WTC11 (cell line): ENCODE data around the gene ZNF407. TPM values are rescaled to one million over a fixed set of nuclear protein-coding genes. Genes with fewer than 3 reads are reported as not detected.

Source experiments
- ATAC-seq: fragments of 200-7000 bp; cut with Tn5 transposase; 2 replicates; pipeline ENCODE4 v1.10.0; 2021; ENCODE audit warnings: mild to moderate bottlenecking, moderate library complexity
- CTCF ChIA-PET: fragments of 300-600 bp; sonication (Branson Sonifier 250); formaldehyde crosslinking; loops from one replicate; lab custom pipeline; 2021; ENCODE audit warnings: antibody characterized with exemption; lab: Charles Lee
- POLR2A ChIA-PET: fragments of 350-600 bp; sonication (Branson Sonifier 250); formaldehyde crosslinking; loops from one replicate; lab custom pipeline; 2021; ENCODE audit warnings: antibody characterized with exemption; lab: Charles Lee
- DNase-seq: peaks from one replicate; pipeline ENCODE4 v3.0.0; 2021; ENCODE audit warnings: low spot score
- H3K27ac Mint-ChIP-seq: 2 replicates; pipeline ENCODE4 v1.8.0; 2021; ENCODE audit warnings: mixed read lengths
- H3K27me3 Mint-ChIP-seq: 2 replicates; pipeline ENCODE4 v1.8.0; 2021; ENCODE audit warnings: low read depth, mild to moderate bottlenecking, moderate library complexity, mixed read lengths
- H3K36me3 Mint-ChIP-seq: 2 replicates; pipeline ENCODE4 v1.8.0; 2021; ENCODE audit warnings: mixed read lengths
- H3K4me1 Mint-ChIP-seq: 2 replicates; pipeline ENCODE4 v1.8.0; 2022; ENCODE audit warnings: mixed read lengths
- H3K4me3 Mint-ChIP-seq: 2 replicates; pipeline ENCODE4 v1.8.0; 2021; ENCODE audit warnings: mild to moderate bottlenecking, moderate library complexity, mixed read lengths
- H3K9me3 Mint-ChIP-seq: 2 replicates; pipeline ENCODE4 v1.8.0; 2021; ENCODE audit warnings: mixed read lengths
- ATF1 ChIP-seq: sonication (generic); formaldehyde crosslinking; IDR thresholded peaks from 2 replicates; pipeline ENCODE4 v1.8.1; 2023; ENCODE audit warnings: mild to moderate bottlenecking, moderate library complexity, missing genetic modification reagents
- CDX4 ChIP-seq: fragments of 250-450 bp; sonication (Bioruptor Pico); IDR thresholded peaks from 2 replicates; pipeline ENCODE4 v1.9.0; 2021; ENCODE audit warnings: moderate library complexity, mild to moderate bottlenecking, inconsistent platforms, borderline replicate concordance
- CREM ChIP-seq: sonication (generic); formaldehyde crosslinking; IDR thresholded peaks from 2 replicates; pipeline ENCODE4 v1.8.1; 2022; ENCODE audit warnings: mild to moderate bottlenecking, missing genetic modification reagents, moderate library complexity
- ELF4 ChIP-seq: sonication (generic); formaldehyde crosslinking; IDR thresholded peaks from 2 replicates; pipeline ENCODE4 v1.8.1; 2022; ENCODE audit warnings: low read depth, mild to moderate bottlenecking, moderate library complexity, missing genetic modification reagents
- FOXK1 ChIP-seq: sonication (generic); formaldehyde crosslinking; IDR thresholded peaks from 2 replicates; pipeline ENCODE4 v1.8.0; 2022; ENCODE audit warnings: mild to moderate bottlenecking, moderate library complexity, missing genetic modification reagents
- FOXP1 ChIP-seq: sonication (generic); formaldehyde crosslinking; IDR thresholded peaks from 2 replicates; pipeline ENCODE4 v1.8.0; 2022; ENCODE audit warnings: missing genetic modification reagents, mild to moderate bottlenecking, moderate library complexity, borderline replicate concordance
- HMGA2 ChIP-seq: fragments of 250-450 bp; sonication (Bioruptor Pico); IDR thresholded peaks from 2 replicates; pipeline ENCODE4 v1.4.0; 2021; ENCODE audit warnings: mild to moderate bottlenecking, moderate library complexity
- HMGXB4 ChIP-seq: sonication (generic); formaldehyde crosslinking; IDR thresholded peaks from 2 replicates; pipeline ENCODE4 v1.8.1; 2023; ENCODE audit warnings: mild to moderate bottlenecking, moderate library complexity, missing genetic modification reagents
- NR2C2 ChIP-seq: sonication (generic); formaldehyde crosslinking; IDR thresholded peaks from 2 replicates; pipeline ENCODE4 v1.8.0; 2022; ENCODE audit warnings: mild to moderate bottlenecking, missing genetic modification reagents
- SMAD3 ChIP-seq: sonication (generic); formaldehyde crosslinking; IDR thresholded peaks from 2 replicates; pipeline ENCODE4 v1.8.0; 2022; ENCODE audit warnings: missing genetic modification reagents, mild to moderate bottlenecking, borderline replicate concordance
- SP1 ChIP-seq: sonication (generic); formaldehyde crosslinking; conservative IDR thresholded peaks from 2 replicates; pipeline ENCODE4 v1.8.1; 2022; ENCODE audit warnings: missing genetic modification reagents
- TEAD1 ChIP-seq: sonication (generic); formaldehyde crosslinking; IDR thresholded peaks from 2 replicates; pipeline ENCODE4 v1.8.0; 2022; ENCODE audit warnings: mild to moderate bottlenecking, missing genetic modification reagents
- TP53 ChIP-seq: sonication (generic); formaldehyde crosslinking; IDR thresholded peaks from 2 replicates; pipeline ENCODE4 v1.8.1; 2023; ENCODE audit warnings: mild to moderate bottlenecking, missing genetic modification reagents
- ZNF138 ChIP-seq: sonication (generic); formaldehyde crosslinking; conservative IDR thresholded peaks from 2 replicates; pipeline ENCODE4 v1.8.1; 2022; ENCODE audit warnings: mild to moderate bottlenecking, moderate library complexity, missing genetic modification reagents
- ZNF317 ChIP-seq: sonication (generic); formaldehyde crosslinking; IDR thresholded peaks from 2 replicates; pipeline ENCODE4 v1.8.1; 2023; ENCODE audit warnings: low read depth, mild to moderate bottlenecking, moderate library complexity, missing genetic modification reagents, borderline replicate concordance
- ZNF396 ChIP-seq: fragments of 250-450 bp; sonication (Bioruptor Pico); IDR thresholded peaks from 2 replicates; pipeline ENCODE4 v1.8.0; 2021; ENCODE audit warnings: mild to moderate bottlenecking, moderate library complexity, borderline replicate concordance
- ZNF416 ChIP-seq: fragments of 250-450 bp; sonication (Bioruptor Pico); IDR thresholded peaks from 2 replicates; pipeline ENCODE4 v1.9.0; 2021; ENCODE audit warnings: mild to moderate bottlenecking, inconsistent platforms
- total RNA-seq: library from RNA; stranded (reverse); gene quantifications from 3 replicates; pipeline ENCODE4 v1.2.3, GENCODE V29; 2021
- TF ChIP-seq, protein P1 (sequence below): sonication (generic); formaldehyde crosslinking; IDR thresholded peaks from 2 replicates; pipeline ENCODE4 v1.8.0; 2022; ENCODE audit warnings: mild to moderate bottlenecking, missing genetic modification reagents
- TF ChIP-seq, protein P2 (sequence below): sonication (generic); formaldehyde crosslinking; IDR thresholded peaks from 2 replicates; pipeline ENCODE4 v1.8.1; 2023; ENCODE audit warnings: mild to moderate bottlenecking, missing genetic modification reagents
- TF ChIP-seq, protein P3 (sequence below): sonication (generic); formaldehyde crosslinking; IDR thresholded peaks from 2 replicates; pipeline ENCODE4 v1.8.1; 2023; ENCODE audit warnings: mild to moderate bottlenecking, missing genetic modification reagents, moderate library complexity
- TF ChIP-seq, protein P4 (sequence below): fragments of 250-450 bp; sonication (Bioruptor Pico); IDR thresholded peaks from 2 replicates; pipeline ENCODE4 v2.1.2; 2022; ENCODE audit warnings: mild to moderate bottlenecking, moderate library complexity
- TF ChIP-seq, protein P5 (sequence below): sonication (generic); formaldehyde crosslinking; IDR thresholded peaks from 2 replicates; pipeline ENCODE4 v1.8.0; 2022; ENCODE audit warnings: missing genetic modification reagents

The ZNF407 gene
- total RNA-seq, 1 experiment from 2014 or later: 6.5 TPM

DNA sequence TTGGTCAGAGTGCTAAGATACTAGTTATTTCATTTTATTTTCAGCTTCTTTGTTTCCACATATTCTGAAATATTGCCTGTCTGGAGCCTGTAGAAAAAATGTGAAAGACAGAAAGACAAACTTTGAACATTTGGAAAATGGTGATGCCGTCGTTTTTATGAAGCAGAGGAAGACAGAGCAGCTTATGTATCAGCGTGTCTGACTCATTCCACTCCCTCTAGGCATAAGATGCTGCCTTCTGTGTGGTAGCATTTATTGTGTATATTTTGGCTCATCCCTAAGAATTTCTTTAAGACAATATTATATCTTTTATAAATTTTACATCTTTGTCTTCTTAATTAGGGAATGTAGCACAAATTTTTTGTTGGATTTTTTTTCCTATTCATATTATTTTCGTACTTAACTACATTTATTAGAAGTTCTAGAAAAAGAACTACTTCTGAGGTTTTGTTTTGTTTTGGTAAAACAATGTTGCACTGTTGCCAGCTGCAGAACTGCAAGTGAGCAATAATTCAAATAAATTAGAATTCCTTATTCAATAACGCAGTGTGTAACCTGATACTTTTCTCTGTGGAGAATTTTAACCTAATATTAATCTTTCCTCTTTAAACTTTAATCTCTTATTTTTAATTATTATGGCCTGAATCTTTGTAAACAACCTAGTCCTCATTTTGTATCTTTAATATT, 300.4 kb downstream of the ZNF407 start:
- ATAC-seq (no peak), DNase-seq (no peak)
- Mint-ChIP-seq H3K27me3 (no peaks in the 10 kb centered on the region), H3K4me1 (peaks cover 7% of the 10 kb centered on the region; the same call in 1 of the 2 replicates), H3K9me3 (no peaks in the 10 kb centered on the region), H3K27ac (no peak overlapping the region), H3K36me3 (no peaks in the 10 kb centered on the region), H3K4me3 (no peak overlapping the region)
- TF ChIP-seq NR2C2 (CRISPR knock-in tag) (no peak), TEAD1 (no peak), CREM (no peak), HMGA2 (CRISPR knock-in tag) (no peak), ZNF138 (CRISPR knock-in tag) (no peak), TP53 (CRISPR knock-in tag) (no peak), SP1 (CRISPR knock-in tag) (no peak), CDX4 (CRISPR knock-in tag) (no peak), ZNF416 (CRISPR knock-in tag) (no peak)
- TF ChIP-seq, protein P1, sequence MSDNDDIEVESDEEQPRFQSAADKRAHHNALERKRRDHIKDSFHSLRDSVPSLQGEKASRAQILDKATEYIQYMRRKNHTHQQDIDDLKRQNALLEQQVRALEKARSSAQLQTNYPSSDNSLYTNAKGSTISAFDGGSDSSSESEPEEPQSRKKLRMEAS: no peak
- CTCF ChIA-PET: interaction anchor here (1.5 to 1.6 kb wide), 2 partner anchors 65 to 348 kb away, joined by 3 to 4 read pairs; no protein-coding TSS in a partner anchor
- POLR2A ChIA-PET: no interaction called here

DNA sequence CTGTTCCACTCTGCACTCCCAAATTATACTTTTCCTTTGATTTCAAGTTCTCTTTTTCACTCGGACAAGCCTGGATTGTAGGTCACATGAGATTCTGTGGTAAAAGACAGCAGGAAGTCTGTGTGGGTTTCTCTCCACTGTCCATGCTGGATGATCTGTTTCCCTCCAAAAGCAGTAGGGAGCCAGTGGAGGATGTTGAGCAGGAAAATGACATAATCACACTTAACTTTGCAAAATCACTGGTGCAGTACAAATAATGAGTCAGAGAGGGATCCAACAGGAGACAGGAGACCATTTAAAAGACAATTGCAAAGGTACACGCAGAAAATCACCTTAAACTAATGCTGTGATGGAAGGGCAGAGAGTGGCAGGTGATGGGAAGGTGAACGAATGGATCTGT, 301.3 kb downstream of the ZNF407 start:
- POLR2A ChIA-PET: no interaction called here
- CTCF ChIA-PET: interaction anchor here (1.5 kb wide), 1 partner anchor 65 kb away, joined by 4 read pairs; no protein-coding TSS in a partner anchor
- peaks cover 7% of the 10 kb centered on the region; the same call in 1 of the 2 replicates for H3K4me1 Mint-ChIP-seq
- TF ChIP-seq, protein P2, sequence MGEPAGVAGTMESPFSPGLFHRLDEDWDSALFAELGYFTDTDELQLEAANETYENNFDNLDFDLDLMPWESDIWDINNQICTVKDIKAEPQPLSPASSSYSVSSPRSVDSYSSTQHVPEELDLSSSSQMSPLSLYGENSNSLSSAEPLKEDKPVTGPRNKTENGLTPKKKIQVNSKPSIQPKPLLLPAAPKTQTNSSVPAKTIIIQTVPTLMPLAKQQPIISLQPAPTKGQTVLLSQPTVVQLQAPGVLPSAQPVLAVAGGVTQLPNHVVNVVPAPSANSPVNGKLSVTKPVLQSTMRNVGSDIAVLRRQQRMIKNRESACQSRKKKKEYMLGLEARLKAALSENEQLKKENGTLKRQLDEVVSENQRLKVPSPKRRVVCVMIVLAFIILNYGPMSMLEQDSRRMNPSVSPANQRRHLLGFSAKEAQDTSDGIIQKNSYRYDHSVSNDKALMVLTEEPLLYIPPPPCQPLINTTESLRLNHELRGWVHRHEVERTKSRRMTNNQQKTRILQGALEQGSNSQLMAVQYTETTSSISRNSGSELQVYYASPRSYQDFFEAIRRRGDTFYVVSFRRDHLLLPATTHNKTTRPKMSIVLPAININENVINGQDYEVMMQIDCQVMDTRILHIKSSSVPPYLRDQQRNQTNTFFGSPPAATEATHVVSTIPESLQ (CRISPR knock-in tag): no peak
- TF ChIP-seq ZNF396 (no peak), HMGXB4 (no peak), SMAD3 (CRISPR knock-in tag) (no peak), FOXK1 (no peak), HMGA2 (CRISPR knock-in tag) (no peak), ATF1 (no peak), ZNF416 (CRISPR knock-in tag) (no peak), FOXP1 (CRISPR knock-in tag) (no peak), TP53 (CRISPR knock-in tag) (no peak), ZNF317 (CRISPR knock-in tag) (no peak), ELF4 (no peak)
- TF ChIP-seq, protein P3, sequence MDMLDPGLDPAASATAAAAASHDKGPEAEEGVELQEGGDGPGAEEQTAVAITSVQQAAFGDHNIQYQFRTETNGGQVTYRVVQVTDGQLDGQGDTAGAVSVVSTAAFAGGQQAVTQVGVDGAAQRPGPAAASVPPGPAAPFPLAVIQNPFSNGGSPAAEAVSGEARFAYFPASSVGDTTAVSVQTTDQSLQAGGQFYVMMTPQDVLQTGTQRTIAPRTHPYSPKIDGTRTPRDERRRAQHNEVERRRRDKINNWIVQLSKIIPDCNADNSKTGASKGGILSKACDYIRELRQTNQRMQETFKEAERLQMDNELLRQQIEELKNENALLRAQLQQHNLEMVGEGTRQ (CRISPR knock-in tag): no peak
- TF ChIP-seq, protein P4, sequence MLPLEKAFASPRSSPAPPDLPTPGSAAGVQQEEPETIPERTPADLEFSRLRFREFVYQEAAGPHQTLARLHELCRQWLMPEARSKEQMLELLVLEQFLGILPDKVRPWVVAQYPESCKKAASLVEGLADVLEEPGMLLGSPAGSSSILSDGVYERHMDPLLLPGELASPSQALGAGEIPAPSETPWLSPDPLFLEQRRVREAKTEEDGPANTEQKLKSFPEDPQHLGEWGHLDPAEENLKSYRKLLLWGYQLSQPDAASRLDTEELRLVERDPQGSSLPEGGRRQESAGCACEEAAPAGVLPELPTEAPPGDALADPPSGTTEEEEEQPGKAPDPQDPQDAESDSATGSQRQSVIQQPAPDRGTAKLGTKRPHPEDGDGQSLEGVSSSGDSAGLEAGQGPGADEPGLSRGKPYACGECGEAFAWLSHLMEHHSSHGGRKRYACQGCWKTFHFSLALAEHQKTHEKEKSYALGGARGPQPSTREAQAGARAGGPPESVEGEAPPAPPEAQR (CRISPR knock-in tag): no peak
- TF ChIP-seq, protein P5, sequence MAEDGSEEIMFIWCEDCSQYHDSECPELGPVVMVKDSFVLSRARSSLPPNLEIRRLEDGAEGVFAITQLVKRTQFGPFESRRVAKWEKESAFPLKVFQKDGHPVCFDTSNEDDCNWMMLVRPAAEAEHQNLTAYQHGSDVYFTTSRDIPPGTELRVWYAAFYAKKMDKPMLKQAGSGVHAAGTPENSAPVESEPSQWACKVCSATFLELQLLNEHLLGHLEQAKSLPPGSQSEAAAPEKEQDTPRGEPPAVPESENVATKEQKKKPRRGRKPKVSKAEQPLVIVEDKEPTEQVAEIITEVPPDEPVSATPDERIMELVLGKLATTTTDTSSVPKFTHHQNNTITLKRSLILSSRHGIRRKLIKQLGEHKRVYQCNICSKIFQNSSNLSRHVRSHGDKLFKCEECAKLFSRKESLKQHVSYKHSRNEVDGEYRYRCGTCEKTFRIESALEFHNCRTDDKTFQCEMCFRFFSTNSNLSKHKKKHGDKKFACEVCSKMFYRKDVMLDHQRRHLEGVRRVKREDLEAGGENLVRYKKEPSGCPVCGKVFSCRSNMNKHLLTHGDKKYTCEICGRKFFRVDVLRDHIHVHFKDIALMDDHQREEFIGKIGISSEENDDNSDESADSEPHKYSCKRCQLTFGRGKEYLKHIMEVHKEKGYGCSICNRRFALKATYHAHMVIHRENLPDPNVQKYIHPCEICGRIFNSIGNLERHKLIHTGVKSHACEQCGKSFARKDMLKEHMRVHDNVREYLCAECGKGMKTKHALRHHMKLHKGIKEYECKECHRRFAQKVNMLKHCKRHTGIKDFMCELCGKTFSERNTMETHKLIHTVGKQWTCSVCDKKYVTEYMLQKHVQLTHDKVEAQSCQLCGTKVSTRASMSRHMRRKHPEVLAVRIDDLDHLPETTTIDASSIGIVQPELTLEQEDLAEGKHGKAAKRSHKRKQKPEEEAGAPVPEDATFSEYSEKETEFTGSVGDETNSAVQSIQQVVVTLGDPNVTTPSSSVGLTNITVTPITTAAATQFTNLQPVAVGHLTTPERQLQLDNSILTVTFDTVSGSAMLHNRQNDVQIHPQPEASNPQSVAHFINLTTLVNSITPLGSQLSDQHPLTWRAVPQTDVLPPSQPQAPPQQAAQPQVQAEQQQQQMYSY: no peak
- TF ChIP-seq, all 79 proteins: peak for 0
- Mint-ChIP-seq H3K27ac (no peak overlapping the region), H3K4me3 (no peak overlapping the region), H3K9me3 (no peaks in the 10 kb centered on the region), H3K36me3 (no peaks in the 10 kb centered on the region), H3K27me3 (no peaks in the 10 kb centered on the region)
- ATAC-seq (no peak), DNase-seq (no peak)
